HG03060 (cell line): ENCODE data around the gene CHST11.
A peak's percentile ranks its signal among the peaks of the same experiment; 100 is the strongest.

Experiments
- ATAC-seq: cut with Tn5 transposase; IDR thresholded peaks from one replicate; pipeline ENCODE4 v1.9.1; 2021; ENCODE audit warnings: low read depth, moderate number of reproducible peaks; ENCODE audit not compliant: unreplicated experiment

The CHST11 gene

DNA sequence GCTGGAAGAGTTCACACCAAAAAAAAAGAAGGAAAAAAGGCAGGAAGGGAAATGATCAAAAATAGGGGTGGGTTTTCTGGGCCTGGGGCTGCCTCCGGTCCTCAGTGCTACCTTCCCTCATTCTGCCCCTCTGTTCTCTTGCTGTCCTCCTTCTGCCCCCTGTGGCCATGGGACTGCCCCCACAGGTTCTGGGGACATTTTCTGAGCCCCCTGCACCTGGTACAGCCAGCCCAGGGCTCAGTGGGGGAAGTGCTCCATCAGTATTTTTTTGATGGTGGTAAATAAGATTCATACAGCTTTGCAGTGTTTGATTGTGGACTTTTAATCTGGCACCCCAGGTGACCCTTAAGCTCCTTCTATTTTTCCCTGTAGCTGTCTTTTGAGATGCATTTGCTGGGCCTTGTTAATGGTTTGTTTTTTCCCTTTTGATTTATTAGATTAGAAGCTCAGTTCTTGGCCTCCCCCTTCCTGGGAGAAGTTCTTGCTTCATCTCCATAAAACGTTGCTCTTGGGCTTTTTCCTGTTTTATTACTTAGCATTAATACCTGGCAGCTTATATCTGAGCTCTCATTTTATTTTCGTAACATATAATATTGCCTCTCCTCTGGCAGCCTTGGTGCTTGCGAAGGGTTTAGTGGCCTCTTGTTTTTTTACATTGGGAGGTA lies 43.1 kb downstream of the CHST11 start:
- ATAC-seq, result no peak

DNA sequence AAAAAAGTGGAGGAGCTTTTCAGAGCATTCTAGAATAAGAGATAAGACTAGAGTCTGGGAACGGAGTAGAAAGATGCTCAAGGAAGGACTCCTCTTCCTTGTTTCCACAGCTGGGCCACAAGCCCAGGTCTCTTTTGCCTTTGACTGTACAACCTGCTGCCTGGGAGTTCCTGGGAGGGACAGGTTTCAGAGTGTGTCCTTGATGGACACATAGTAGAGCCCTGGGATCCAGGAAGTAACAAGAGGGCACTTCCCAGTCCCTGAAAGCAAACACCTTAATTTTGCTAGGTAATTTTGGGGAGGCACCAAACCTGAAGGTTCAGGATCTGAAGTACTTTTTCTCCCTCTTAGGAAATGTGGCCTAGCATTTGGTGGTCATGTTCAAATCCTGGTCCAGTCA lies 44.4 kb downstream of the CHST11 start:
- no peak for ATAC-seq

DNA sequence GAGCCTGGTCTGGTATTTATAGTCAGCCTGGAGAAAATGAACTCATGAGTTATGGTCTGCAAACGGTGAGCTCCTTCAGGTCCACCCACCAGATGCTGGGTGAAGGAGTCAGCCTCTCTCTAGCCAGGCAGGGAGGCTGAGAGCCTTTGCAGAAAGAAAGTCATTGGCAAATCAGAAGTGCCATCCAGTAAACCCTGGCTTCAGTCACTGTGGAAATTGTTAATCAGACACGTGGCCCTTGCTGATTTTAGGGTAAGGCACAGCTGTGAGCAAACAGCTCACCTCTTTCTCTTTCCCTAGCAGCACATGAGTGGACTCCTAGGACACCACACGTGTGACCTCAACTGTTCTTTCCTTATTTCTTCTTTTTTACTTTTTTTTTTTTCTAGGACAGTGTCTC lies 44.9 kb downstream of the CHST11 start:
- no peak for ATAC-seq

DNA sequence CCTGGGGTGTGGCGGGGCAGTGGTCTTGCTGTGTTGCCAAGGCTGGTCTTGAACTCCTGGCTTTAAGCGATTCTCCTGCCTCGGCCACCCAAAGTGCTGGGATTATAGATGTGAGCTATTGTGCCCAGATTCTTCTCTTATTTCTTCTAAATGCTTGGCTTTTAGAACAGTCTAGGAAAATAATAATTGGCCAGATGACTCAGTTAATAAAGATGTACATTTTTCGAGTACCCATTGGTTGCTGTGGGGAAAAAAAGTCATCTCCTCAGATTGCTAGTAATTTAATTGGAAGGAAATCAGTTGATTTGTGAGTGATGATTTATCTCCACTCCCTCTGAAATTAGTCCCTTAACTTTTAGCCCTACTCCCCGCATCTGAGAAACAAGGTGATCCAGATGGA lies 45.5 kb downstream of the CHST11 start:
- ATAC-seq, result no peak

DNA sequence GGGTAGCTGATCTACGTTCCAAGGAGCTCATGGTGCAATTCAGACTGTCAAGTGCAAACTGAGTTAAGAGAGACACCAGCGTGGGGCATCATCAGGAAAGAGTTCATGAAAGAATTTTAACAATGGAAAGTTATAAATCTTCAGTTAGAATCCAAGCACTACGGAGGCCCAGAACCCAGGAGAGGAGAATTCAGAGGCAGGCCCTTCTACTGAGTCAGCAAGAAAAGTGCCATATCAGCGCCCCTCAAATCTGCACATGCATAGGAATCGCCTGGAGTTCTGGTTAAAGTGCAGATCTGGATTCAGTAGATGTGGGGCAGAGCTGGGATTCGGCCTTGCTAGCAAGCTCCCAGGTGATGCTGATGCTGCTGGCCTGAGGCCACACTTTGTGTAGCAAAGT lies 45.9 kb downstream of the CHST11 start:
- ATAC-seq, result no peak

DNA sequence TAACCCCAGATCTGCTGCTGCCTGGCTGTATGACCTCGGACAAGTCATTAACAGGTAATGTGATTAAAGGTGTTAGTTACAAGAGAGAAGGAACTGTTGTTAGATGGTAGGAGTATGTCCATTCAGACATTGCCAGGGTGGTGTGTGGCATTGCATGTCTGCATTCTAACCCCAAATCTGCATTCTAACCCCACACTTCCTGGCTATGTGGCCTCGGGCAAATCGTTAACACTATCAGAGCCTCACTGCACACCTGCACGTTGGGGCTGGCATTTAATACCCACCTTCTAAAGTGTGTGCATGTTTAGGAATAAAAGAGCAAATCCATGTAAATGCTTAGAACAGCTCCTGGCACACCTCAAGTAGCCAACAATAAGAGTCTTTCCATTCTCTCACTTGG lies 46.4 kb downstream of the CHST11 start:
- no peak for ATAC-seq

DNA sequence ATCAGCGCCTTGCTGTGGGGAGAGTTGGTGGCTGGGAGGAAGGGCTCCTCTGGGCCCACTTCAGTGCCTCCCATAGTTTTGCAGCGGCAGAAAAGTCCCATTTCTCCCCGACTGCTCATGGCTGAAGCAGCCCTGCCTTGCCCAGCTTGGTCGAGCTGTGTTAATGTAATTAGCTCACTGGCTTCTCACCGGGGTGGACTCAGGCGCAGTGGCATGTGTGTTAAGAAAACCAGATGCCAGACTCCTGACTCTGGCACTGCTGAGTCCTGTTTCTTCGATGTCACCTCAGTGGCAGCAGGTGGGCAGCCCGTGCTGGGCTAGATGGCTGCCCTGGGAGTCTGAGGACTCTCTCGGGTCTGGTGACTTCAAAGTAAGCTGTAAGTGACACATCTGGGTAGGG lies 47.4 kb downstream of the CHST11 start:
- no peak for ATAC-seq

DNA sequence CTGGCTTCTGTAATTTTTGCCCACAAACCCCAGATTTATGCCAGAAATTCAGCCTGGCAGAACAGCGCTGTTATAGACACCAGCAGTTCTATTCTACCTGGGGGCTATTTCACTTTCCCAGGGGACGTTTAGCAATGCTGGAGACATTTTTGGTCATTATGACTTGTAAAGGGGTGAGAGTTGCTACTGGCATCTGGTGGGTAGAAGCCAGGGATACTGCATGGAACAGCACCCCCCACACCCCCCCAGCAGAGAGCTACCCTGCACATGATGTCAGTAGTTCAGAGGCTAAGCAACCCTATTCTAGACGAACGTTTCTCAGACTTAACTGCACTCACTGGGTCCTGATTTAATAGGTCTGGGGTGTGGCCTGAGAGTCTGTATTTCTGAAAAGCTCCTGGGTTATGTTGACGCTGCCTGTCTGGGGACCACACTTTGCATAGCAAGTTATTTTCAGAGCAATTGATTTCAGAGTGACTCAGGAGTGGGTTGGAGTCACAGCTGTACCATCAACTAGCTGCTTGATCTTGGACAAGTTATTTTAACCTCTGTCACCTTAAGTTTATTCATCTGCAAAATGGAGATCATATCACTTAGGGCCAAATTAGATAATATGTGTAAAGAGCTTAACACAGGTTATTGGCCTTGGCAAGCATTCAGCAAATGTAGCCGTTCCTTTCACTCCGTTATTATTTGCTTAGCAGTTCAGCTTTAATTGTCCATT lies 48.5 kb downstream of the CHST11 start:
- ATAC-seq, result peak; percentile 98

DNA sequence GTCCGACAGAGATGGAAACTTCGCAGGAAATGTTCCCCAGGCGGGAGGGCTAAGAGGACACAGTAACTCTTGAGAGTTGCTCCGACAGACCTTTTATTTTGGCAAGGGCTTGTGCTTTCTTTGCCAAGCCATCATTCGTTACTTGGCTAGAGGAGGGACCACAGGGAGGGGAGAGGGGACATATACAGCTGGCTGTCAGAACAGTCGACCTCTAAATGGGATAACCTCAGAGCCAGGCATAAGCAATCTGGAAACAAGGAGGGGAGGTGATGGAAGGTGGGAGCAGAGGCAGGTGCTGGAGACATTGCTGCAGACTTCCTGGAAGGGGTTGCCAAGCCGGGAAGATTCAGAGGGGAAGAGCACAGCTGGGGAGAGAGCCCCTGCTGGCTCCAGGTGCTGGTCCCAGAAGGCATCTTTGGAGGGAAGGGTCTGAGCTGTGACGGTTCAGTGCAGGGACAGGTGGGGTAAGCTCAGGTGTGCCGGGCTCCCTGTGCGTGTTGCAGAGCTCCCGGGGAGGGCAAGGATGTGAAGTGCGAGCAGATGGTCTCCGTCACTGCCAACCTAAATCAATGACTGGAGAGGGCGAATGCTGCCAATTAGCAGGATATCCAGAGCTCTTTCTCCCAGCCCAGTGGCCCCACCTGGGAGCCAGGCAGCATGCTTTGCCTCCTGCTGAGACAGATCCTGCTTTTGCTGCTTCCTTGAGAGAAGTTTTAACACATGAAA lies 50.1 kb downstream of the CHST11 start:
- no peak for ATAC-seq

DNA sequence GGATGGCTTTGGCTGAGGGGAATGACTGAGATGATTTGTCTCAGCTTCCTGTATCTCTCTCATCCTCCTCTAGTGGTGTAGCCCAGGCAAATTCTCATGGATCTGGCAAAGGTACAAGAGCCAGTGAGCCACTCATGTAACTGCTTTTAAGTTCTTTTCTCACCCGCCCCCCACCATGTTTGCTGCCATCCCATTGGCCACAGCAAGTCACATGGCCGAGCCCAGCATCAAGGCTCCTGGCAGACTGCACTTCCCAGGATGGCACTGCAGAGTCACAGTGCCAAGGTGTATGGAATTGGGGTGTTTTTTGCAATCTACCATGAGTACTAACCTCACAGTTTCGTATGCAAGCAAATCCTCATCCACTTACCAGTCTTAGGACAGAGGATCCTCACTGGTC lies 50.9 kb downstream of the CHST11 start:
- no peak for ATAC-seq

DNA sequence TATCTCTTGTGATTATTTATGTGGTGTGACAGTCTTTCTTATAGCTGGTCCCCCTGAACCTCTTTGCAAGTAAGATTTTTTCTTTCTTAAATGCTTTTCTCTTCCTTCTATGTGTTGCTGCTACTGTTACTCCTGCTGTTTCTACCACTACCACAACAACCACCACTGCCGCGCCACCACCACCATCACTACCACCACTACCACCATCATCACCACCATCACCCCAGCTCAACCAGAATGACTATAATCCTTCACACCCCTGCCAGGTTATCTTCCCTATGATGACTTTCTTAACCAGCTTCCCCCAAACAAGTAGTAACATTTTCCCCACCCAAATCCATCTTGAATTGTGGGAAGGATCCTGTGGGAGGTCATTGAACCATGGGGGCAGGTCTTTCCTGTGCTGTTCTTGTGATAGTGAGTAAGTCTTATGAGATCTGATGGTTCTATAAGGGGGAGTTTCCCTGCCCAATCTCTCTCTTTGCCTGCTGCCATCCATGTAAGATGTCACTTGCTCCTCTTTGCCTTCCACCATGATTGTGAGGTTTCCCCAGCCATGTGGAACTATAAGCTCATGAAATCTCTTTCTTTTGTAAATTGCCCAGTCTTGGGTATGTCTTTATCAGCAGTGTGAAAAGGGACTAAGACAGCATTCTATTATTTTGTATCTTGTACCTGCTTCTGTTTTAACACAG lies 52.2 kb downstream of the CHST11 start:
- ATAC-seq, result no peak

DNA sequence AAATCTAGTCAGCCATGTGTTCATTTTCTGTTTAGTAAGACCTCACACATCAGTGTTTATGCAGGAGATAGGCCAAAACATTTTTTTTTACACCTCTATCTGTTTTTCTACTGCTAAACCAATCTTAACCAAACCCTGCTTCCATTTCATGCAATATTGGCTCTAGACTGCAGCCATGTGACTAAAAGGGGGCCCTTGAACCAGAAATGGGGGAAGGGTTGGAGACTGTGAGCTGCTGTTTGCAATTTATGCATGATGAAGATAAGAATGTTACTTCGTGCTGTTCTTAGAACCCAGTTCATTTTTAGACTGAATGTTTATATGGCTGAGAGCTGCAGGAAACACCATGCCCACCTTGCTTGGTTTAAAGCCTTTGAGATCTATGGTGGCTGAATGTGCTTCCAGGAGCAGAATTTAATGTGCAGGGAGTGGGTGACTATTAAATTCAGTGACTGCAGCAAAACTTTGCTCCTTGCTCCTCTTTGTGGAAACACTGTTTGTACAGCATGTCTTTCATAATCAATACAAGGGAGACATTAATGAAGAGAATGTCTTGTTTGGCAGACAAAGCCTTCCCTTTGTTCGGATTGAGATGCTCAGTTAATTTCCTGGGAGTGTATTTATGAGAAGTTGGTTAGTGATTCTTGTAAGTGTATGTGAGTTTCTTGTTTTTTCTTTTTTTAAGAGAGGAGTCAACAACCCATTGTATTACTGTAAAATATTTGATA lies 53.6 kb downstream of the CHST11 start:
- no peak for ATAC-seq

DNA sequence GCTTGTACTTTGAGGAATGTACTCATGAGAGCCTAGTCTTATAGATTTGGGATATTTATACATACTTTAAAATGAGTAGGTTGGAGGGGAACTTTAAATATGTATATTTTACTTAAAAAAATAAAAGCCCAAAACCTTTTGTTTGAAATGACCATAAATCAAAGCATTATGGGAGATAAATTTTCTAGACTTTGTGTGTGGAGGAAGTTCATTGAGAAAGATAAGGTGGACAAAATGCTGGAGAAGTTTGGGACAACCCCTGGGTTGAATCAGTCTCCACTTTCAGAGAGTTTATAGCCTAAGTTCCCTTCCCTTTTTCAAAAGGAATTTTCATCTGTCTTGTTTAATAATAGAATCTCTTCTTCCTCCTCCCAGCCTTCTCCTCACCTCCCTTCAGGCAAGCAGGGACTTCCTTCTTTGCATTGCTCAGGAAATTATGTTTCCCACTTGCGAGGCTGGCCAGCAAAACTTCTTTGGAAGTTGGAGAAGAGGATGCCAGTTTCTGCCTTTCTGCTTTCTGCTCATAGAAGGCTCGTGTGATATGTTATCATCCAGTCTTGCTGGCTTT lies 54.2 kb downstream of the CHST11 start:
- ATAC-seq, result no peak

DNA sequence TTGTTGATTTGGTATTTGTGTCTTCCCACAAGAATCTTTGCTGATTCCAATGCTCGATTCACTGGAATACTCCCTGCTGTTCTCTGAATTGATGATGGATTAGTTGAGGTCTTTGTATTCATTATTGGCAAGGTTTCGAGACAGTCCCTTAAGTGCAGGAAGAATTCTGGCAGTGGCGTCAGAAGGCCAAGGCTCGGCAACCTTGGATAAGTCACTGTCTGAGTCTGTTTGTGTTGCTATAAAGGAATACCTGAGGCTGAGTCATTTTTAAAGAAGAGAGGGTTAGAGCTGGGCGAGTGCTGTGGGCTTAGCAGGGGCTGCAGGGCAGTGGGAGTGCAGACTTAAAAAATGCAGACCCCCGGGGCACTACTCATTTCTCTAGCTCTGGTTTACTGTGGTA lies 56.9 kb downstream of the CHST11 start:
- ATAC-seq, result no peak

DNA sequence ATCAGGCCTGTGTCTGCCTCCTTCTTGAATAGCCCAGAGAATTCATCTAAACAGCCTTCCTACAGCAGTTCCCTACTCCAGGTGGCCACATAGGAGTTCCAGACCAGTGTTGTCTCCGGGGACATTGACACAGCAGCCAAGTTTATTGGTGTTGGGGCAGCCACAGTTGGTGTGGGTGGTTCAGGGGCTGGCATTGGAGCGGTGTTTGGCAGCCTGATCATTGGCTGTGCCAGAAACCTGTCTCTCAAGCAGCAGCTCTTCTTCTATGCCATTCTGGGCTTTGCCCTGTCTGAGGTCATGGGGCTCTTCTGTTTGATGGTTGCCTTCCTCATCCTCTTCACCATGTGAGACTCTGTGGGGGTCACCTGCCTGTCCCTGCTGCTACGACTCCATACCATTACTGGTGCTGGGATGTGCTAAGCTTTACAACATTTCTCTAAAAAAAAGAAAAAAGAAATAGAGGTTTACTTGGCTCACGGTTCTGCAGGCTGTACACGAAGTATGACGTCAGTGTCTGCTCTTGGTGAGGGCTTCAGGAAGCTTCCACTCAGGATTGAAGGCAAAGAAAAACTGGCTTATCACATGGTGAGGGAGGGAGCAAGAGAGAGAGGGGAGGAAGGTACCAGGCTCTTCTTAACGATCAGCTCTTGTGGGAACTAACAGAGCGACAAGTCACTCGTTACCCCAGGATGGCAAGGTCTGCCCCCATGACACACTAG lies 57.5 kb downstream of the CHST11 start:
- ATAC-seq, result no peak

DNA sequence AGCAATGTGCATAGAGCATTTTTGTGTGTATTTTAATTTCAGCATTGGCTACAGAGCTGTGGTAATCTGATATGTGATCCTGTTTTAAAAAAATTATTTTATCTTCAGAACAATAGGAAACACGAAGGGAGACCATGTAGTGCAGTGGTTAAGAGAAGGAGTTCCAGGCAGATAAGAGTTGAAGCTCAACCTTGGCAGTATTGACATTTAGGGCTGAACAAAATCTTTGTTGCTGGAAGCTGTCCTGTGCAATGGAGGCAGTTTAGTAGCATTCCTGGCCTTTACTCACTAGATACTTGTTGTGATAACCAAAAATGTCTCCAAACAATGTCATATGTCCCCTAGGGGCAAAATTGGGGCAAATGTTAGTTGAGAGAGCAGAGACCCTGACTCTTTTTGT lies 59.2 kb downstream of the CHST11 start:
- no peak for ATAC-seq

DNA sequence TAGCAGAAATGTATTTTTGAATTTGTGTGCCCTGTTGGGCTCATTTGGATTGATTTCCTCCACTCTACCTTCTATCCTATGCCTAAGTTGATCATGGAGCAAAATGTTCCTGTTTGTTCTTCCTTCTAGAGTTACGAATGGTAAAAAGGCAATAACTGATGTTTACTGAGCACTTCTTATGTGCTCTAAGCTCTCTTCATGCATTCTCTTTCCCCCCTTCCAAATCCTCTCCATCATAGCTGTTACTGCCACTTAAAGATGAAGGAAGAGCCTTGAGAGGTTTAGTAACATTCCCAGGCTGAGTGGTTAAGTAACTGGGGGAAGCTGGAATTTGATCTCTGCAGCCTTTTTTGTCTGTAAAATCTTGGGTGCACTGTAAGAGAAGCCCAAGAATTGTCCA lies 60.1 kb downstream of the CHST11 start:
- ATAC-seq, result no peak

DNA sequence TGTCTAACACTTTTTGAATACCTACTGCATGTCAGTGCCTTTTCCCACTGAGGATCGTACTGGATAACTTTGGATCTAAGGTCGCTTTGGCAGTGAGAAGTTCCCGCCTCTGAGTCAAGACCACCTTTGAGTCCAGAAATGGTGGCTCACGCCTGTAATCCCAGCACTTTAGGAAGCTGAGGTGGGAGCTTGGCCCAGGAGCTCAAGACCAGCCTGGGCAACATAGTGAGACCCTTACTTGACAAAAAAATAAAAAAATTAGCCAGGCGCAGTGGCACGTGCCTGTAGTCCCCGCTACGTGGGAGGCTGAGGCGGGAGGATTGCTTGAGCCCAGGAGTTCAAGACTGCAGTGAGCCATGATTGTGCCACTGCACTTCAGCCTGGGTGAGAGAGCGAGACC lies 61.1 kb downstream of the CHST11 start:
- ATAC-seq, result no peak

DNA sequence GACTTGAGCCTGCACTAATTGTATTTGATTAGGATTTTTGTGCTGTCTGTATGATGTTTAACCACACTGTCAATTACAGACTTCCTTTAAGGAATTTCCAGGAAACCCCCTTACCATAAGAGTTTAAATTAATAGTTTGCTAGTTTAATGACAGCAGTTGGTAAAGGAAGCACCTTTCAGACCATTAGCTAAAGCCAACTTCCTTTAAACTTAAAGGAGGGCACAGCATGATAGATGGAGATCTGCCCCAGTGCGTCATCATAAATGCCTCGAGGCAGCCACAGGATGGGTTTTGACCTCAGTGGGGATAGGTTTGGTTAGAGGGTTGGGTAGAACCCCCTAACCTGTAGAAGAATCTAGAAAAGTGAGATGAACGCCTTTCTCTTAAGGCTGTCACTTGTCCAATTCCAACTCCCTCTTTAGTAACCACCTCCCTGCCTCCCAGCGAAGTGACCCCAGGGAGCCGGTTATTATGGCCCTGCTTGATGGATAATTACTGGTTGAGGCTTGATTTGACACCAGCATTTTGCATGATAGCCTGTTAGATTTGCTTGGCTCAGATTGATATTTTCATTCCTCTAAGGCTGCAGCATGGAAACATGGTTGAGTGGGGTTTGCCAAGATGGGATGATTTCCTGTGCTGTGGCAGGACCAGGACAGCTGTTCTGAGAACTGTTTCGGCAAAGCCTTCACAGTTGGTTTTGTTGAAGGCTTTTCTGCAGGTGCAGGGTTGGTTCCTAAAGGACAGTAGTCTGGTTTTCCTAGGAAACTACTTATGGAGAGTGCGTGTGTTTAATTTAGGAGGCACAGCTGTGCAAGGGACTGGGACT lies 62.7 kb downstream of the CHST11 start:
- ATAC-seq, result no peak
